Measurements from ENCODE around the gene MERTK. TPM values are rescaled to one million over a fixed set of nuclear protein-coding genes. Genes with fewer than 3 reads are reported as not detected.
A peak's percentile ranks its signal among the peaks of the same experiment; 100 is the strongest.

MERTK gene
- total RNA-seq, 1 donor from 2014 or later: 4.2 TPM

DNA sequence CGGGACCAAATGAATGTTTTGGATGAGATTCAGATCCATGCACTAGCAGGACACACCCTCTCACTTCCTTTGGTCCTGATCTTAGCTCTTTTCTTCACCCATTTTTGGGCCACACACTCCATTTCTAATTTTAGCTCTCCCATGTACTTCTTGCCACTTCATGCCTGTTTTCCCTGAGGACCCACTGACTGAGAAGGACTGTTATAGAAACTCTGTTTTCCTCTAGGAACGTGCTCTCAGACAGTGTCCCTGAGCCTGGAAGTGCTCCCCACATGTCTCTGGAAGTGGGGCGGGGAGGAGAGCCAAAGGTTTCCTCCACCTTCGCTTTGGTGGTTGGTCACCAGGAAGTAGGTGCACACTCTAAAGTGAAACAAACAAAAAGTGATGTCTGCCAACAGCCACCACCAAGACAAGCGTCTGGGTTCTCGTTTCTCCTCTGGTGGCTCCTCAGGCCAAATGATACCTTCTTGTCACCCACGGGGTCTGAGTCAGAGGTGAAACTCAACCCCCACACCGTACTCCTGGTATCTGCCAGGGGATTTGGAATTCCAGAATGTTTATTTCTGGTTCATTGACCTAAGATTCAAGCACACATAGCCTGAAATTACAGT is 74.7 kb downstream of the MERTK start:
- H3K27ac ChIP-seq (ENCODE audit: low read depth, low read length): peak overlapping the region; percentile 61

DNA sequence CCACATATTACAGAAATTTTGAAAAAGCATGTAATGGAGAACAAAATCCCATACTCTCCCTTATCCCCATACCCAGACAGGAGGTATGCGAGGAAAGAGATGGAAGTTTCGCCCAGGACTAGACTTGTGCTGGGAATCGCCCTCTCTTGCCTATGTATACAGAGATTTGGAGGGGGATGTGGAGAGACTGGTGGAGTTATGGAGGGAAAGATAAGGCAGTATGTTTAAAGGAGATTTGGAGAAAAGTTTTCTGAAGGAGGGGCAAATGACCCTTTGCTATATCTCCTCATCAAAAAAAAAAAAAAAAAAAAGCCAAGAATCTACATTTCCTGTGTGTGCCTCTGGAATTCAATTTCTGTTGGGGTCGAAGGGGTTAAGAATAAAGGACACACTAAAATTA is 75.3 kb downstream of the MERTK start:
- Histone ChIP-seq H3K36me3 (ENCODE audit: control insufficient read depth in 3 of 3, insufficient read depth in 3 of 3, low read length in 3 of 3) (no peaks in the 10 kb centered on the region), H3K27me3 (ENCODE audit: control insufficient read depth in 3 of 3, insufficient read depth in 3 of 3, low read length in 3 of 3) (no peaks in the 10 kb centered on the region)

More for the DNA sequence above, 74.7 kb downstream of the MERTK start:
- H3K27me3 ChIP-seq (ENCODE audit: control insufficient read depth in 3 of 3, insufficient read depth in 3 of 3, low read length in 3 of 3): no peaks in the 10 kb centered on the region
- H3K9ac ChIP-seq (ENCODE audit: low read depth in 1 of 3, low read length in 3 of 3): no peak overlapping the region
- no peaks in the 10 kb centered on the region for H3K36me3 ChIP-seq (ENCODE audit: control insufficient read depth in 3 of 3, insufficient read depth in 3 of 3, low read length in 3 of 3)
- peak overlapping the region; percentile 22 to 42 (median 26) for H3K4me3 ChIP-seq (ENCODE audit: low read length in 3 of 3)
- peaks cover 6 to 21% (median 11%) of the 10 kb centered on the region in 3 donors for H3K4me1 ChIP-seq (ENCODE audit: control insufficient read depth in 3 of 3, insufficient read depth in 3 of 3, low read length in 3 of 3)
- H3K9me3 ChIP-seq (ENCODE audit: control insufficient read depth in 3 of 3, low read length in 3 of 3): no peaks in the 10 kb centered on the region

DNA sequence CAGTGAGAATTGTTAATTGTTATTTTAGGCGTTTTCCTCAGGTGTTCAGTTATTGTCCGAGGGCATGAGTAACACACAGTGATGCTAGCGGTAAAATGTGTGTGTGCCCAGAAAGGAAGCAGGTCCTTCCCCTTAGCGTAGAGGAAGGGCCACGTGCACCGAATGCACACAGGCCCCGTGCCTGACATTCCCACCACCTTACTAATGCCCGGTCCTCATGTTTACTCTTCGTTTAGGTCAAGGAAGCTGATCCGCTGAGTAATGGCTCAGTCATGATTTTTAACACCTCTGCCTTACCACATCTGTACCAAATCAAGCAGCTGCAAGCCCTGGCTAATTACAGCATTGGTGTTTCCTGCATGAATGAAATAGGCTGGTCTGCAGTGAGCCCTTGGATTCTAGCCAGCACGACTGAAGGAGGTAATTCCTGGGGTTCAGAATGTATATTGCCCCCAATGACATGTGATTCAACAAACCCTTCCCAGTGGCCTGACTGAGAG is 76.7 kb downstream of the MERTK start:
- Histone ChIP-seq H3K9me3 (ENCODE audit: control insufficient read depth in 3 of 3, low read length in 3 of 3) (no peaks in the 10 kb centered on the region), H3K36me3 (ENCODE audit: control insufficient read depth in 3 of 3, insufficient read depth in 3 of 3, low read length in 3 of 3) (no peaks in the 10 kb centered on the region), H3K4me1 (ENCODE audit: control insufficient read depth in 3 of 3, insufficient read depth in 3 of 3, low read length in 3 of 3) (peaks cover 6 to 21% (median 11%) of the 10 kb centered on the region in 3 donors), H3K9ac (ENCODE audit: low read depth in 1 of 3, low read length in 3 of 3) (no peak overlapping the region), H3K27ac (ENCODE audit: low read depth, low read length) (no peak overlapping the region), H3K27me3 (ENCODE audit: control insufficient read depth in 3 of 3, insufficient read depth in 3 of 3, low read length in 3 of 3) (no peaks in the 10 kb centered on the region), H3K4me3 (ENCODE audit: low read length in 3 of 3) (no peak overlapping the region)

More for the DNA sequence above, 75.3 kb downstream of the MERTK start:
- no peaks in the 10 kb centered on the region for H3K9me3 ChIP-seq (ENCODE audit: control insufficient read depth in 3 of 3, low read length in 3 of 3)
- H3K27ac ChIP-seq (ENCODE audit: low read depth, low read length): no peak overlapping the region
- H3K9ac ChIP-seq (ENCODE audit: low read depth in 1 of 3, low read length in 3 of 3): no peak overlapping the region
- peak overlapping the region in 2 of 3 donors; percentile 22 to 42 for H3K4me3 ChIP-seq (ENCODE audit: low read length in 3 of 3)
- H3K4me1 ChIP-seq (ENCODE audit: control insufficient read depth in 3 of 3, insufficient read depth in 3 of 3, low read length in 3 of 3): peaks cover 6 to 21% (median 11%) of the 10 kb centered on the region in 3 donors

DNA sequence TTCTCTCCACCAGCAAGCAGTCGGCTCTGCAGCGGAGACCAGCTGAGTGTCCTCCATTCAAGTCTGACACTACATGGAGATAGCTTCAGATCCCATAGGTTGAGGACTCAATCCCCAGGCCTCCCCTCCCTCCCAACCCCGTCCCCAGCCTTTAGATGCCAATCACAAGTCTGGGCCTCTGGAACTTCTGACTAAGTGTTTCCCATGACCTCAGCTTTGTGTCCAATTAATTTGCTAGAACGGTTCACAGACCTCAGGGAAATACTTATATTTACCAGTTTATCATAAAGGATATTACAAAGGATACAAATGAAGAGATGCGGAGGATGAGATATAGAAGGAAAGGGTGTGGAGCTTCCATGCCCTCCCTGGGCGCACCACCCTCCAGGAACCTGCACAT is 77.4 kb downstream of the MERTK start:
- Histone ChIP-seq H3K9ac (ENCODE audit: low read depth in 1 of 3, low read length in 3 of 3) (no peak overlapping the region), H3K36me3 (ENCODE audit: control insufficient read depth in 3 of 3, insufficient read depth in 3 of 3, low read length in 3 of 3) (no peaks in the 10 kb centered on the region), H3K27ac (ENCODE audit: low read depth, low read length) (no peak overlapping the region), H3K9me3 (ENCODE audit: control insufficient read depth in 3 of 3, low read length in 3 of 3) (no peaks in the 10 kb centered on the region), H3K4me3 (ENCODE audit: low read length in 3 of 3) (no peak overlapping the region), H3K27me3 (ENCODE audit: control insufficient read depth in 3 of 3, insufficient read depth in 3 of 3, low read length in 3 of 3) (no peaks in the 10 kb centered on the region), H3K4me1 (ENCODE audit: control insufficient read depth in 3 of 3, insufficient read depth in 3 of 3, low read length in 3 of 3) (peaks cover 6 to 21% (median 11%) of the 10 kb centered on the region in 3 donors)

DNA sequence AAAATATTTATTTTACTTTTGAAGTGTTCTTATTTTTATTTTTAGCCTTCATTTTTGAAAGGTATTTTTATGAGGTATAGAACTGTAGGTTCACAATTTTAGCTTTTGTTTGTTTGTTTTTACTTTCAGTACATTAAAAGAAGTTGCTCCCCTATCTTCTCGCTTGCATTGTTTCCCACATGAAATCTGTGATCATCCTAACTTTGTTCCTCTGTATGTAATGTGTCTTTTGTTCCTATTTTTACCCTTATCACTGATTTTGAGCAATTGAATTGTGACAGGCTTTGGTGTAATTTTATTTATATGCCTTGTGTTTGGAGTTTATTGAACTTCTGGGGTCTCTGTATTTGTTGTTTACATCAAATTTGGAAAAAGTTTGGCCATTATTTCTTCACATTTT is 78.8 kb downstream of the MERTK start:
- Histone ChIP-seq H3K9me3 (ENCODE audit: control insufficient read depth in 3 of 3, low read length in 3 of 3) (no peaks in the 10 kb centered on the region), H3K27me3 (ENCODE audit: control insufficient read depth in 3 of 3, insufficient read depth in 3 of 3, low read length in 3 of 3) (no peaks in the 10 kb centered on the region), H3K4me3 (ENCODE audit: low read length in 3 of 3) (no peak overlapping the region), H3K9ac (ENCODE audit: low read depth in 1 of 3, low read length in 3 of 3) (no peak overlapping the region), H3K27ac (ENCODE audit: low read depth, low read length) (no peak overlapping the region), H3K4me1 (ENCODE audit: control insufficient read depth in 3 of 3, insufficient read depth in 3 of 3, low read length in 3 of 3) (peaks cover 6 to 20% (median 11%) of the 10 kb centered on the region in 3 donors), H3K36me3 (ENCODE audit: control insufficient read depth in 3 of 3, insufficient read depth in 3 of 3, low read length in 3 of 3) (no peaks in the 10 kb centered on the region)

DNA sequence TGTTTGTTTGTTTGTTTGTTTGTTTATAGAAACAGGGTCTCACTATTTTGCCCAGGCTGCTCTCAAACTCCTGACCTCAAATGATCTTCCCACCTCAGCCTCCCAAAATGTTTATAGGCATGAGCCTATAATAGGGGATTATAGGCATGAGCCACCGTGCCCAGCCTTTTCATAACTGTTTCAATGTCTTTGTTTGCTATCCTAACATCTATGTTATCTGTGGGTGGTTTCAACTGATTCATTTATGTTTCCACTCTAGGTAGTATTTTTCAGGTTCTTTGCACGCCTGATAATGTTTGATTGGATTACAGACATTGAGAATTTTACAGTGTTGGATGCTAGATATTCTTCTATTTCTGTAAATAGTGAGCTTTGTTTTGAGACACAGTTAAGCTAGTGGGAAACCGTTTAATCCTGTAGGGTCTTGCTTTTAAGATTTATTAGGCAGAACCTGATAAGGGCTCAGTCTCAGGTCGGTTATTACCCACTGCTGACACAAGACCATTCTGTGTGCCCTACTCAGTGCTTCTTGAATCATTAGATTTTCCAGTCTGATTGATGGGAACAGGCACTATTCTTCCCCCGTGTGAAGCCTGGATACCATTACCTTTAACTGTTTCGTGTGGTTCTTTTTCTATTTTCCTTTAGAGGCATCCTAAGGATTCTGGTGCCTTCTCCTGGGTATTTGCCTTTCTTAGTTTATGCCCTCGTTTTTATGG is 80.2 kb downstream of the MERTK start:
- H3K4me3 ChIP-seq (ENCODE audit: low read length in 3 of 3): no peak overlapping the region
- no peaks in the 10 kb centered on the region for H3K27me3 ChIP-seq (ENCODE audit: control insufficient read depth in 3 of 3, insufficient read depth in 3 of 3, low read length in 3 of 3)
- H3K4me1 ChIP-seq (ENCODE audit: control insufficient read depth in 3 of 3, insufficient read depth in 3 of 3, low read length in 3 of 3): peaks cover 1 to 9% (median 3%) of the 10 kb centered on the region in 3 donors
- no peak overlapping the region for H3K27ac ChIP-seq (ENCODE audit: low read depth, low read length)
- peaks cover 0 to 2% (median 2%) of the 10 kb centered on the region in 3 donors for H3K36me3 ChIP-seq (ENCODE audit: control insufficient read depth in 3 of 3, insufficient read depth in 3 of 3, low read length in 3 of 3)
- no peaks in the 10 kb centered on the region for H3K9me3 ChIP-seq (ENCODE audit: control insufficient read depth in 3 of 3, low read length in 3 of 3)
- no peak overlapping the region for H3K9ac ChIP-seq (ENCODE audit: low read depth in 1 of 3, low read length in 3 of 3)

DNA sequence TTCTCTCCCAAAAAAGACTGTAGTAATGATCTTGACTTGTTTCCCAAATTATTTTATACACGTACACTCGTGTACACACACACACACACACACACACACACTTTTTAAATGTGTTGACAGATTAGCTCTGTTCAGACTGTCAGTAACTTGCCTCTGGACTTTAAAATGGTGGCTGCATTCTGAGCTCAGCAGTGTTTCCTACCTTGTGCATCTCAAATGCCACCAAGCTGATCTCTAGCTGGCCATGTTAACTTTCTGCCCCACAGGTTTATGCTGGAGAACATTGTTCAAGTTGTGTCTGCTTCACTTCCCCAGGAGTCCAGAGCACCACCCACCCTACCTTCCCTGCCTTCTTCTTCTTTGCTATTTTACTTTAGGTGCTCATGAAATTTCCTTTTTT is 83.3 kb downstream of the MERTK start:
- Histone ChIP-seq H3K27ac (ENCODE audit: low read depth, low read length) (no peak overlapping the region), H3K4me1 (ENCODE audit: control insufficient read depth in 3 of 3, insufficient read depth in 3 of 3, low read length in 3 of 3) (no peaks in the 10 kb centered on the region), H3K9me3 (ENCODE audit: control insufficient read depth in 3 of 3, low read length in 3 of 3) (no peaks in the 10 kb centered on the region), H3K27me3 (ENCODE audit: control insufficient read depth in 3 of 3, insufficient read depth in 3 of 3, low read length in 3 of 3) (no peaks in the 10 kb centered on the region), H3K9ac (ENCODE audit: low read depth in 1 of 3, low read length in 3 of 3) (no peak overlapping the region), H3K36me3 (ENCODE audit: control insufficient read depth in 3 of 3, insufficient read depth in 3 of 3, low read length in 3 of 3) (peaks cover 0 to 2% (median 2%) of the 10 kb centered on the region in 3 donors), H3K4me3 (ENCODE audit: low read length in 3 of 3) (no peak overlapping the region)

DNA sequence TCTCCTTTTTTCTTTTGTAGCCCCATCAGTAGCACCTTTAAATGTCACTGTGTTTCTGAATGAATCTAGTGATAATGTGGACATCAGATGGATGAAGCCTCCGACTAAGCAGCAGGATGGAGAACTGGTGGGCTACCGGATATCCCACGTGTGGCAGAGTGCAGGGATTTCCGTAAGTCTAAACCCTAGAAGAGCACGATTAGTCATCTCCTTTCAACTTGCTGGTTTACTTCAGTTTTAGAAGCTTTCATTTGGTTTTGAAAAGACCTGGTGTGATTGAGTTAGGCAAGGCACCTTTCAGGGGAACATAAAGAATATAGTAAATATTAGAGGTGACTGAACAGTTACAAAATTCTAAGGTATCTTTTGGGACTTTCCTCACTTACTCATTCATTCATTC is 84.4 kb downstream of the MERTK start:
- Histone ChIP-seq H3K4me3 (ENCODE audit: low read length in 3 of 3) (no peak overlapping the region), H3K9ac (ENCODE audit: low read depth in 1 of 3, low read length in 3 of 3) (no peak overlapping the region), H3K9me3 (ENCODE audit: control insufficient read depth in 3 of 3, low read length in 3 of 3) (no peaks in the 10 kb centered on the region), H3K27ac (ENCODE audit: low read depth, low read length) (no peak overlapping the region), H3K27me3 (ENCODE audit: control insufficient read depth in 3 of 3, insufficient read depth in 3 of 3, low read length in 3 of 3) (no peaks in the 10 kb centered on the region), H3K36me3 (ENCODE audit: control insufficient read depth in 3 of 3, insufficient read depth in 3 of 3, low read length in 3 of 3) (peaks cover 0 to 2% (median 2%) of the 10 kb centered on the region in 3 donors), H3K4me1 (ENCODE audit: control insufficient read depth in 3 of 3, insufficient read depth in 3 of 3, low read length in 3 of 3) (no peaks in the 10 kb centered on the region)

DNA sequence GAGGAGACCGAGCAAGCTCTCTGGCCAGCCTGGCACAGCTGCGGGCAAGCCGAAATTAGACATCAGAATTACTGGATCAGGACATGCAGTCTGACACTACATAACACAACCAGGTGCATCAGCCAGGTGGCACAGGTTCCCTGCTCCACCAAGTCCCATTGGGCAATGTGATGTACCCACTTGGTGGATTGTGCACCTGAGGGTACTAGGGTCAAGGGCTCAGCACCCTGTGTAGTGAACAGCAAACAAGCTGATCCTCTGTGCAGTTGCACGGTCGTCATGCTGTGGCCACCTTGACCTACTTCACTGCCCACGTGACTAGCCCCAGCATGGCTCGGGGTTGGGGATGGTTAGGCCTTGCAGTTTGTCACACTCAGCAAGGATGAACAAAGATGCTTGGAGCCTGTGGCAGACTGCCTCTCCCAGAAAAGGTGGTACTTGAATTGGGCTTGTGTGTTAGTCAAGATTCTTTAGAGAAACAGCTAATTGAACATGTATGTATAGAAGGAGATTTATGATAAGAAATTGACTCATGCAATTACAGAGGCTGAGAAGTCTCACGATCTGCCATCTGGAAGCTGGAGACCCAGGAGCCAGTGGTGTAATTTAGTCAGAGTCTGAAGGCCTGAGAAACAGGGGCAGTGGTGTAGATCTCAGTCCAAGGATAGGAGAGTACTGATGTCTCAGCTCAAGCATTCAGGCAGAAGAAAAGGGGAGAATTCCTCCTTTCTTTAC is 85.2 kb downstream of the MERTK start:
- no peaks in the 10 kb centered on the region for H3K4me1 ChIP-seq (ENCODE audit: control insufficient read depth in 3 of 3, insufficient read depth in 3 of 3, low read length in 3 of 3)
- H3K9me3 ChIP-seq (ENCODE audit: control insufficient read depth in 3 of 3, low read length in 3 of 3): no peaks in the 10 kb centered on the region
- H3K27ac ChIP-seq (ENCODE audit: low read depth, low read length): no peak overlapping the region
- H3K27me3 ChIP-seq (ENCODE audit: control insufficient read depth in 3 of 3, insufficient read depth in 3 of 3, low read length in 3 of 3): no peaks in the 10 kb centered on the region
- H3K36me3 ChIP-seq (ENCODE audit: control insufficient read depth in 3 of 3, insufficient read depth in 3 of 3, low read length in 3 of 3): peaks cover 0 to 2% (median 2%) of the 10 kb centered on the region in 3 donors
- no peak overlapping the region for H3K9ac ChIP-seq (ENCODE audit: low read depth in 1 of 3, low read length in 3 of 3)
- H3K4me3 ChIP-seq (ENCODE audit: low read length in 3 of 3): no peak overlapping the region

DNA sequence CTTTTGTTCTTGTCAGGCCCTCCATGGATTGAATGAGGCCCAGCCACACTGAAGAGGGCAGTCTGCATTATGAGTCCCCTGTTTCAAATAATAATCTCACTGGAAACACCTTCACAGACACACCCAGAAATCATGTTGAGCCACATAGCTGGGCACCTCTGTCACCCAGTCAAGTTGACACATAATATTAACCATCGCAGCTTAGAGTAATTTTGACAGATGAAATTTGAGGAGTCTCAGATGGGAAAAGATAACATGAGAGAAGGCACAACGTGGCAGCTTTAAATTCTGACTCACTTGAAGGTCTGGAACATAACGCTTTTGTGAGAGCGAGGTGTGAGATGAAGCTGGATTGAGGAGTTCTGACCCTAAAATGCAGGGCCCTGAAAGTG is 85.8 kb downstream of the MERTK start:
- no peaks in the 10 kb centered on the region for H3K27me3 ChIP-seq (ENCODE audit: control insufficient read depth in 3 of 3, insufficient read depth in 3 of 3, low read length in 3 of 3)
- no peak overlapping the region for H3K4me3 ChIP-seq (ENCODE audit: low read length in 3 of 3)
- no peak overlapping the region for H3K27ac ChIP-seq (ENCODE audit: low read depth, low read length)
- H3K9ac ChIP-seq (ENCODE audit: low read depth in 1 of 3, low read length in 3 of 3): no peak overlapping the region
- no peaks in the 10 kb centered on the region for H3K9me3 ChIP-seq (ENCODE audit: control insufficient read depth in 3 of 3, low read length in 3 of 3)
- peaks cover 0 to 2% (median 2%) of the 10 kb centered on the region in 3 donors for H3K36me3 ChIP-seq (ENCODE audit: control insufficient read depth in 3 of 3, insufficient read depth in 3 of 3, low read length in 3 of 3)
- H3K4me1 ChIP-seq (ENCODE audit: control insufficient read depth in 3 of 3, insufficient read depth in 3 of 3, low read length in 3 of 3): no peaks in the 10 kb centered on the region
